ENCODE measurements around the gene ZW10.
"Not testable (repeated sequence)": the region's sequence is repeated elsewhere in the genome, so short reads cannot be mapped to it uniquely, and the experiment has no call there.

The ZW10 gene

GRCh38 chr11:113721462-113722066 lies 51.9 kb downstream of the ZW10 start:
- no peak for TF ChIP-seq REST (IDR thresholded peaks at IDR 0.05; ENCODE audit: insufficient replicate concordance, low read depth)
- TF ChIP-seq CTCF (IDR thresholded peaks at IDR 0.05; ENCODE audit: insufficient read depth, low read length) = no peak
- TF ChIP-seq POLR2AphosphoS5 (IDR thresholded peaks at IDR 0.05; ENCODE audit: low read depth) = no peak
- no peak for TF ChIP-seq GABPA (IDR thresholded peaks at IDR 0.05; ENCODE audit: low read depth)
- TF ChIP-seq SPI1 (IDR thresholded peaks at IDR 0.05; ENCODE audit: borderline replicate concordance, low read depth) = no peak
- H3K4me3 ChIP-seq (replicated peaks; ENCODE audit: insufficient read depth, low read length) = no peak overlapping the region
- no peak overlapping the region for H3K27ac ChIP-seq (replicated peaks)
- H3K27me3 ChIP-seq (ENCODE audit: insufficient read depth, poor library complexity, severe bottlenecking) = no peaks in the 10 kb centered on the region
- no peak for DNase-seq (ENCODE audit: low read depth in 1 of 2, low spot score in 1 of 2)

GRCh38 chr11:113720478-113720877 lies 53.0 kb downstream of the ZW10 start:
- not testable (repeated sequence) for H3K27ac ChIP-seq (replicated peaks); H3K4me3 ChIP-seq (replicated peaks; ENCODE audit: insufficient read depth, low read length); DNase-seq (ENCODE audit: low read depth in 1 of 2, low spot score in 1 of 2); H3K27me3 ChIP-seq (ENCODE audit: insufficient read depth, poor library complexity, severe bottlenecking)

- TF ChIP-seq POLR2AphosphoS5 (IDR thresholded peaks at IDR 0.05; ENCODE audit: low read depth) (no peak), REST (IDR thresholded peaks at IDR 0.05; ENCODE audit: insufficient replicate concordance, low read depth) (no peak), CTCF (IDR thresholded peaks at IDR 0.05; ENCODE audit: insufficient read depth, low read length) (no peak), SPI1 (IDR thresholded peaks at IDR 0.05; ENCODE audit: borderline replicate concordance, low read depth) (no peak), GABPA (IDR thresholded peaks at IDR 0.05; ENCODE audit: low read depth) (no peak)
- H3K27me3 ChIP-seq (ENCODE audit: insufficient read depth, poor library complexity, severe bottlenecking) = no peaks in the 10 kb centered on the region
- no peak overlapping the region for H3K4me3 ChIP-seq (replicated peaks; ENCODE audit: insufficient read depth, low read length)
- DNase-seq (ENCODE audit: low read depth in 1 of 2, low spot score in 1 of 2) = no peak
- no peak overlapping the region for H3K27ac ChIP-seq (replicated peaks)
These were observed 57.4 kb downstream of the ZW10 start for GRCh38 chr11:113715882-113716625.

GRCh38 chr11:113715273-113715672 lies 58.2 kb downstream of the ZW10 start:
- DNase-seq (ENCODE audit: low read depth in 1 of 2, low spot score in 1 of 2) = no peak
- TF ChIP-seq CTCF (IDR thresholded peaks at IDR 0.05; ENCODE audit: insufficient read depth, low read length) (no peak), SPI1 (IDR thresholded peaks at IDR 0.05; ENCODE audit: borderline replicate concordance, low read depth) (no peak), GABPA (IDR thresholded peaks at IDR 0.05; ENCODE audit: low read depth) (no peak), REST (IDR thresholded peaks at IDR 0.05; ENCODE audit: insufficient replicate concordance, low read depth) (no peak), POLR2AphosphoS5 (IDR thresholded peaks at IDR 0.05; ENCODE audit: low read depth) (no peak)
- no peak overlapping the region for H3K27ac ChIP-seq (replicated peaks)

More at GRCh38 chr11:113715273-113715672, 58.2 kb downstream of the ZW10 start:
- Histone ChIP-seq H3K4me3 (replicated peaks; ENCODE audit: insufficient read depth, low read length) (no peak overlapping the region), H3K27me3 (ENCODE audit: insufficient read depth, poor library complexity, severe bottlenecking) (no peaks in the 10 kb centered on the region)
